DND-41 (cell line): ENCODE measurements around the gene MT1H.
"Not testable (repeated sequence)": the region's sequence is repeated elsewhere in the genome, so short reads cannot be mapped to it uniquely, and the experiment has no call there.

Source experiments
- ATAC-seq: fragments of 200-7000 bp; cut with Tn5 transposase; 3 replicates; pipeline ENCODE4 v1.9.1; 2021; ENCODE audit warnings: low read depth; ENCODE audit not compliant: insufficient read depth
- DNase-seq: peaks from one replicate; pipeline ENCODE4 v3.0.0-alpha.2; 2020
- H2AFZ ChIP-seq: 2 replicates; pipeline ENCODE4 v1.6.0; 2012; ENCODE audit warnings: low read depth, low read length
- H3K27ac ChIP-seq: 2 replicates; pipeline ENCODE4 v1.5.1; 2012; ENCODE audit warnings: low read length, inconsistent platforms
- H3K27me3 ChIP-seq: fragments of 200-600 bp; sonication (generic); 2 replicates; pipeline ENCODE4 v1.6.0; 2012; ENCODE audit warnings: low read length, mild to moderate bottlenecking, inconsistent platforms; ENCODE audit not compliant: insufficient read depth, poor library complexity
- H3K36me3 ChIP-seq: 2 replicates; pipeline ENCODE4 v1.5.1; 2012; ENCODE audit warnings: low read length, inconsistent platforms; ENCODE audit not compliant: insufficient read depth
- H3K4me1 ChIP-seq: 2 replicates; pipeline ENCODE4 v1.5.1; 2012; ENCODE audit warnings: mild to moderate bottlenecking, low read length; ENCODE audit not compliant: insufficient read depth
- H3K4me2 ChIP-seq: 2 replicates; pipeline ENCODE4 v1.6.0; 2012; ENCODE audit warnings: mild to moderate bottlenecking, moderate library complexity, low read length, inconsistent platforms; ENCODE audit not compliant: insufficient read depth
- H3K4me3 ChIP-seq, 2 experiments: fragments of 200-600 bp in 1 of 2; shearing (Covaris generic) in 1 of 2; 2 replicates each; pipeline ENCODE4 v1.5.1; 2012 to 2016; ENCODE audit warnings: inconsistent platforms in 2 of 2, low read length in 2 of 2, mild to moderate bottlenecking in 2 of 2, low read depth in 1 of 2, moderate library complexity in 1 of 2
- H3K79me2 ChIP-seq: 2 replicates; pipeline ENCODE4 v1.6.0; 2012; ENCODE audit warnings: low read length, inconsistent platforms; ENCODE audit not compliant: insufficient read depth
- H3K9ac ChIP-seq: 2 replicates; pipeline ENCODE4 v1.6.0; 2012; ENCODE audit warnings: low read depth, mild to moderate bottlenecking, inconsistent platforms, low read length, moderate library complexity
- H3K9me3 ChIP-seq: 2 replicates; pipeline ENCODE4 v1.5.1; 2012; ENCODE audit warnings: low read length, moderate library complexity, mild to moderate bottlenecking, inconsistent platforms; ENCODE audit not compliant: insufficient read depth, severe bottlenecking
- H4K20me1 ChIP-seq: 2 replicates; pipeline ENCODE4 v1.6.0; 2012; ENCODE audit warnings: low read length; ENCODE audit not compliant: insufficient read depth
- EZH2 ChIP-seq: IDR thresholded peaks from 3 replicates; pipeline ENCODE4 v1.6.1; 2012; ENCODE audit warnings: borderline replicate concordance, low read depth, mild to moderate bottlenecking, moderate library complexity, low read length, inconsistent platforms; ENCODE audit not compliant: severe bottlenecking
- TF ChIP-seq, protein P1 (sequence below): IDR thresholded peaks from 2 replicates; pipeline ENCODE4 v1.5.1; 2012; ENCODE audit warnings: borderline replicate concordance, low read length, moderate library complexity, mild to moderate bottlenecking; ENCODE audit not compliant: poor library complexity, severe bottlenecking; ENCODE audit errors: extremely low read depth

Gene MT1H

DNA sequence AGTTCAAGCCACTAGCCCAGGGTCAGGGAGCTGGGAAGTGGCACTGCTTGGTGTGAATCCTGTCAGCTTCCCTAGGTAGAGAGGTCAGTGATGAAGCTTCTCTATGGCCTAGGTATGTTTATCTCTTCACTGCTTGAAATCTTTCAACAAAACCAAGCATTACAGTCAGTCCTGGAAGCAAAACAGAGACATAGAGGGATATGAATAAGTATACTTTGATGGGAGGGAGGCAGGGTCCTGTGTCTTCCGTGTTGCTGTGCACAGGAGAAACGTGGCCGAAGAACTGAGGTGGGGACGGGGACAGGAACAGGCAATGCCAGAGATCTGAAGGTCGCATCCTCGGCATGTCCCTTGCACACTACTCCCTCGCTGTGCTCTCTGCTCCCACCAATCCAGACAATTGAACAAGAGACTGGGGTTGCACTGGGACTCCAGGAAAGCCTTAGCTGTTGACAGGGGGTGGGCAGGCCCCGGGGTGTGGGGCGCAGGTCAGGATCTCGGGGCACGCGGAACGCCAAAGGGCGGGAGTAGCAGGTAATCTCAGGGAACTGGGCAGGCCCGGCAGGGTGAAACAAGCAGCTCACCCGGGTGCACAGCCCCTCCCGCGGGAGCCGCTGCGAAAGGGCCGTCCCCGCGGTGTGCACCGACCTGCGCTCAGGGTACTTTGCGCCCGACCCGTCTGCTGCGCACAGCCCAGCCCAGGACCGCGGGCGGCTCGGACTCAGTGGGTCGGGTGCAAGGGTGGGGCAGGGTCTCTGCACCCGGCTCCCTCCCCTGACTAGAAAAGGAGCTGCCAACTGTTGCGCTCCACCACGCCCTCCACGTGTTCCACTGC is at the start of gene MT1H:
Gene MT1H (plus strand): TSS at position 810 of the 835 bp plus-strand sequence. CDS start 71 bp downstream, outside the sequence.
- TF ChIP-seq EZH2 = no peak
- TF ChIP-seq, protein P1, sequence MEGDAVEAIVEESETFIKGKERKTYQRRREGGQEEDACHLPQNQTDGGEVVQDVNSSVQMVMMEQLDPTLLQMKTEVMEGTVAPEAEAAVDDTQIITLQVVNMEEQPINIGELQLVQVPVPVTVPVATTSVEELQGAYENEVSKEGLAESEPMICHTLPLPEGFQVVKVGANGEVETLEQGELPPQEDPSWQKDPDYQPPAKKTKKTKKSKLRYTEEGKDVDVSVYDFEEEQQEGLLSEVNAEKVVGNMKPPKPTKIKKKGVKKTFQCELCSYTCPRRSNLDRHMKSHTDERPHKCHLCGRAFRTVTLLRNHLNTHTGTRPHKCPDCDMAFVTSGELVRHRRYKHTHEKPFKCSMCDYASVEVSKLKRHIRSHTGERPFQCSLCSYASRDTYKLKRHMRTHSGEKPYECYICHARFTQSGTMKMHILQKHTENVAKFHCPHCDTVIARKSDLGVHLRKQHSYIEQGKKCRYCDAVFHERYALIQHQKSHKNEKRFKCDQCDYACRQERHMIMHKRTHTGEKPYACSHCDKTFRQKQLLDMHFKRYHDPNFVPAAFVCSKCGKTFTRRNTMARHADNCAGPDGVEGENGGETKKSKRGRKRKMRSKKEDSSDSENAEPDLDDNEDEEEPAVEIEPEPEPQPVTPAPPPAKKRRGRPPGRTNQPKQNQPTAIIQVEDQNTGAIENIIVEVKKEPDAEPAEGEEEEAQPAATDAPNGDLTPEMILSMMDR = no peak
- Histone ChIP-seq H3K4me2 (no peak within 1 kb of the TSS), H4K20me1 (no peaks in the 10 kb centered on the region), H3K9ac (no peak within 1 kb of the TSS), H3K36me3 (no peaks in the 10 kb centered on the region), H3K79me2 (no peaks in the 10 kb centered on the region), H3K27ac (no peak within 1 kb of the TSS), H3K4me1 (no peaks in the 10 kb centered on the region), H3K4me3 (no peak within 1 kb of the TSS), H3K9me3 (no peaks in the 10 kb centered on the region), H3K27me3 (peaks cover 44% of the 10 kb centered on the region), H2AFZ (no peak within 1 kb of the TSS)
- DNase-seq (no peak), ATAC-seq (no peak)

DNA sequence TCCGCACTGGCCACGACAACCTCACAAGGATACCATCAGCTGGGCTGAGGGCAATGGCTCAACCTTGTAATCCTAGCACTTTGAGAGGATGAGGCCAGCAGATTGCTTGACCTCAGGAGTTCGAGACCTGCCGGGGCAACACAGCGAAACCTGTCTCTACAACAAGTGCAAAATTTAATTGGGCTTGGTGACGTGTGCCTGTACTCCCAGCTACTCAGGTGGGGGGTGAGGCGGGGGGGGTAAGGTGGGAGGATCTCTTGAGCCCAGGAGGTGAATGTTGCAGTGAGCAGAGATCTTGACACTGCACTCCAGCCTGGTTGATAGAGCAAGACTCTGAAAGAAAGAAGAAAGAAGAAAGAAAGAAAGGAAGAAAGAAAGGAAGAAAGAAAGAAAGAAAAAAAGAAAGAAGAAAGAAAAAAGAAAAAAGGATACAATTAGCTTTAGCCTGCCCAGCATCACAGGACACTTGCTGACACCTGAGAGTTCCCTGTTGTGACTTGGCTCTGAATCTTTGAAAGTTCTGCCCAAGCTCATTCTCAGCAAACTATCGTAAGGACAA is 49.2 kb upstream of the MT1H start:
- Histone ChIP-seq H3K9ac (no peak overlapping the region), H3K27me3 (peaks cover 9% of the 10 kb centered on the region), H3K4me1 (no peaks in the 10 kb centered on the region), H2AFZ (no peak overlapping the region), H3K79me2 (no peaks in the 10 kb centered on the region), H3K36me3 (no peaks in the 10 kb centered on the region), H3K9me3 (no peaks in the 10 kb centered on the region), H3K4me3 (no peak overlapping the region), H4K20me1 (no peaks in the 10 kb centered on the region), H3K27ac (no peak overlapping the region), H3K4me2 (no peak overlapping the region)
- no peak for ATAC-seq
- TF ChIP-seq, protein P1 = no peak
- TF ChIP-seq EZH2 = no peak
- DNase-seq = no peak

DNA sequence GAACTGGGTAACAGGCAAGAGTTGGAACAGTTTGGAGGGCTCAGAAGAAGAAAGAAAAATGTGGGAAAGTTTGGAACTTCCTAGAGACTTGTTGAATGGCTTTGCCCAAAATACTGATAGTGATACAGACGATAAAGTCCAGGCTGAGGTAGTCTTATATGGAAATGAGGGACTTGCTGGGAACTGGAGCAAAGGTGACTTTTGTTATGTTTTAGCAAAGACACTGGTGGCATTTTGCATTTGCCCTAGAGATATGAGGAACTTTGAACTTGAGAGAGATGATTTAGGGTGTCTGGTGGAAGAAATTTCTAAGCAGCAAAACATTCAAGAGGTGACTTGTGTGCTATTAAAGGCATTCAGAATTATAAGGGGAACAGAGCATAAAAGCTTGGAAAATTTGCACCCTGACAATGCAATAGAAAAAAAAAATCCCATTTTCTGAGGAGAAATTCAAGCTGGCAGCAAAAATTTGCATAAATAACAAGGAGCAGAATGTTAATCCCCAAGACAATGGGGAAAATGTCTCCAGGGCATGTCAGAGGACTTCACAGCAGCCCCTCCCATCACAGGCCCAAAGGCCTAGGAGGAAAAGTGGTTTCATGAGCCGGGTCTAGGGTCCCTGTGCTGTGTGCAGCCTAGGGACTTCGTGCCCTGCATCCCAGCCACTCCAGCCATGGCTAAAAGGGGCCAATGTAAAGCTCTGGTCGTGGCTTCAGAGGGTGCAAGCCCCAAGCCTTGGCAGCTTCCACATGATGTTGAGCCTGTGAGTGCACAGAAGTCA is 47.8 kb upstream of the MT1H start:
- not testable (repeated sequence) for H3K4me2 ChIP-seq, H3K4me1 ChIP-seq, H3K9ac ChIP-seq, H3K79me2 ChIP-seq, H4K20me1 ChIP-seq, H3K27ac ChIP-seq, ATAC-seq, H2AFZ ChIP-seq, H3K36me3 ChIP-seq, H3K9me3 ChIP-seq, H3K4me3 ChIP-seq, DNase-seq
- H3K27me3 ChIP-seq = peaks cover 16% of the 10 kb centered on the region

DNA sequence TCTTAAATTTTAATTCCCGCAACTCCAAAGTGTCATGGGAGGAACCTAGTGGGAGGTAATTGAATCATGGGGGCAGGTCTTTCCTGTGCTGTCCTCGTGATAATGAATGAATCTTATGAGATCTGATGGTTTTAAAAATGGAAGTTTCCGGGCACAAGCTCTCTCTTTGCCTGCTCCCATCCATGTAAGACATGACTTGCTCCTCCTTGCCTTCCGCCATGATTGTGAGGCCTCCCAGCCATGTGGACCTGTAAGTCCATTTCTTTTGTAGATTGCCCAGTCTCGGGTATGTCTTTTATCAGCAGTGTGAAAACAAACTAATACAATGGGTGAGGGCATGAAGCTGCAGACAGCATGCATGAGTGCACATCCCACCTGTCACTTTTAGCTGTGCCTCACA is 46.4 kb upstream of the MT1H start:
- H3K36me3 ChIP-seq, H3K27ac ChIP-seq, H3K4me1 ChIP-seq, H2AFZ ChIP-seq, DNase-seq, H3K9me3 ChIP-seq, H3K4me2 ChIP-seq, H3K4me3 ChIP-seq, H3K79me2 ChIP-seq, H4K20me1 ChIP-seq, H3K9ac ChIP-seq, ATAC-seq: not testable (repeated sequence)
- peaks cover 12% of the 10 kb centered on the region for H3K27me3 ChIP-seq
